H1 (cell line): ENCODE data around the gene MGAT4D. TPM values are rescaled to one million over a fixed set of nuclear protein-coding genes. Genes with fewer than 3 reads are reported as not detected.

Experiments
- ATF2 ChIP-seq: IDR thresholded peaks from 2 replicates; pipeline ENCODE4 v1.6.1; 2012; ENCODE audit warnings: low read length, inconsistent platforms
- ATF3 ChIP-seq: IDR thresholded peaks from 2 replicates; pipeline ENCODE4 v1.6.1; 2011; ENCODE audit warnings: low read depth, mild to moderate bottlenecking, low read length; ENCODE audit not compliant: insufficient read depth
- BCL11A ChIP-seq, 2 experiments: IDR thresholded peaks; one replicate each; pipeline ENCODE4 v1.6.1; 2011; ENCODE audit warnings: low read depth in 2 of 2, low read length in 2 of 2, mild to moderate bottlenecking in 2 of 2
- CTBP2 ChIP-seq: IDR thresholded peaks from 2 replicates; pipeline ENCODE4 v1.7.0; 2011; ENCODE audit warnings: borderline replicate concordance, mild to moderate bottlenecking, moderate library complexity, mixed read lengths, low read length; ENCODE audit not compliant: insufficient read depth, insufficient read length
- EGR1 ChIP-seq: IDR thresholded peaks from 2 replicates; pipeline ENCODE4 v1.6.1; 2011; ENCODE audit warnings: low read depth, low read length, borderline replicate concordance
- FOSL1 ChIP-seq: IDR thresholded peaks from 2 replicates; pipeline ENCODE4 v1.6.1; 2011; ENCODE audit warnings: mild to moderate bottlenecking, low read depth, low read length, moderate library complexity; ENCODE audit not compliant: insufficient read depth
- HDAC2 ChIP-seq, 2 experiments: fragments of 300-600 bp in 1 of 2; sonication (generic) in 1 of 2; IDR thresholded peaks; 2 replicates each; pipeline ENCODE4 v1.6.1; 2011 to 2012; ENCODE audit warnings: low read depth in 2 of 2, low read length in 2 of 2, mild to moderate bottlenecking in 2 of 2, moderate library complexity in 2 of 2, borderline replicate concordance in 1 of 2, inconsistent platforms in 1 of 2
- NANOG ChIP-seq: IDR thresholded peaks from 2 replicates; pipeline ENCODE4 v1.6.1; 2011; ENCODE audit warnings: low read length, low read depth, mild to moderate bottlenecking, inconsistent platforms; ENCODE audit not compliant: insufficient read depth, poor library complexity, severe bottlenecking
- NRF1 ChIP-seq: IDR thresholded peaks from 2 replicates; pipeline ENCODE4 v1.6.1; 2011; ENCODE audit warnings: mild to moderate bottlenecking, low read depth, low read length, improper control_type of control experiment
- POLR2AphosphoS5 ChIP-seq: IDR thresholded peaks from 2 replicates; pipeline ENCODE4 v1.6.1; 2011; ENCODE audit warnings: low read depth, low read length
- RFX5 ChIP-seq: IDR thresholded peaks from 2 replicates; pipeline ENCODE4 v1.6.1; 2011; ENCODE audit warnings: low read depth, low read length, improper control_type of control experiment, borderline replicate concordance
- SAP30 ChIP-seq: fragments of 300-600 bp; sonication (generic); IDR thresholded peaks from 2 replicates; pipeline ENCODE4 v1.7.1; 2012; ENCODE audit warnings: low read length, moderate library complexity, mild to moderate bottlenecking, inconsistent platforms; ENCODE audit not compliant: insufficient read depth, insufficient replicate concordance
- SIRT6 ChIP-seq: IDR thresholded peaks from one replicate; pipeline ENCODE4 v1.7.1; 2012; ENCODE audit warnings: low read length, inconsistent platforms
- SIX5 ChIP-seq: IDR thresholded peaks from 2 replicates; pipeline ENCODE4 v1.6.1; 2011; ENCODE audit warnings: mild to moderate bottlenecking, low read depth, low read length
- SP4 ChIP-seq: IDR thresholded peaks from 2 replicates; pipeline ENCODE4 v1.6.1; 2012; ENCODE audit warnings: low read length, inconsistent platforms
- SUZ12 ChIP-seq: fragments of 200-600 bp; sonication (generic); IDR thresholded peaks from 2 replicates; pipeline ENCODE4 v1.6.1; 2012; ENCODE audit warnings: mild to moderate bottlenecking, inconsistent platforms, low read length, moderate library complexity, mixed read lengths
- TAF7 ChIP-seq: optimal IDR thresholded peaks from 2 replicates; pipeline ENCODE3; 2011; ENCODE audit warnings: low read depth, mild to moderate bottlenecking, inconsistent platforms, low read length, moderate library complexity, borderline replicate concordance
- TEAD4 ChIP-seq: IDR thresholded peaks from 2 replicates; pipeline ENCODE4 v1.6.1; 2012; ENCODE audit warnings: low read depth, low read length, inconsistent platforms, mixed read lengths
- USF2 ChIP-seq: IDR thresholded peaks from 2 replicates; pipeline ENCODE4 v1.6.1; 2011; ENCODE audit warnings: low read length, improper control_type of control experiment
- polyA plus RNA-seq, 7 experiments: library from polyadenylated mRNA; depleted of rRNA in 3 of 7; stranded (reverse) in 5 of 7; unstranded in 2 of 7; fragments of >200 nt in 5 of 7; fragments of 200-250 nt in 2 of 7; gene quantifications; 1 replicate in 5 of 7; 2 replicates in 1 of 7; 4 replicates in 1 of 7; pipeline versions ENCODE4 v1.2.1 to v1.2.3, GENCODE V29; 2011 to 2013; ENCODE audit warnings: missing spikeins in 2 of 7, mixed read lengths in 2 of 7
- total RNA-seq: library from RNA; stranded (reverse); fragmentation: NEBNext Ultra II Directional; extraction: Animal tissue kit (Norgen Biotek cat#: 25700); gene quantifications from 2 replicates; pipeline ENCODE4 v1.2.1, GENCODE V29; 2021

MGAT4D gene
- total and polyA plus RNA-seq, 2 of the 8 experiments (the other 6 are each of a cell fraction or from before 2014, with no cell fraction given): not detected

- TF ChIP-seq ATF3 (no peak), TEAD4 (no peak), ATF2 (no peak), SAP30 (no peak), NANOG (peak; percentile 8), RFX5 (no peak), BCL11A (IDR thresholded peaks at IDR 0.05; ENCODE audit: low read depth in 2 of 2, low read length in 2 of 2) (no peak), NRF1 (no peak), SP4 (0 out of 2 replicates have a peak, but pooled peaks have one; percentile 29), EGR1 (no peak), FOSL1 (0 out of 2 replicates have a peak, but pooled peaks have one; percentile 34), SIRT6 (no peak), TAF7 (no peak), USF2 (0 out of 2 replicates have a peak, but pooled peaks have one; percentile 5), HDAC2 (IDR thresholded peaks at IDR 0.05; ENCODE audit: borderline replicate concordance in 1 of 2, low read depth in 2 of 2, low read length in 2 of 2) (peak in 1 of 2 experiments; percentile 69; a peak in 1 of 4 replicates), SIX5 (no peak), SUZ12 (no peak), POLR2AphosphoS5 (peak; percentile 89), CTBP2 (peak; percentile 26)
Measured at GRCh38 chr4:140523857-140524742, 26.0 kb upstream of the MGAT4D start, which contains the start of gene ELMOD2 (continued).
